Panc1 (cell line): ENCODE measurements around the gene SYT9.

Experiments
- CTCF ChIP-seq: fragments of 450-650 bp; IDR thresholded peaks from 2 replicates; pipeline ENCODE4 v1.5.1; 2017; ENCODE audit warnings: mild to moderate bottlenecking
- POLR2AphosphoS5 ChIP-seq: IDR thresholded peaks from 2 replicates; pipeline ENCODE4 v1.6.1; 2012; ENCODE audit warnings: mild to moderate bottlenecking, low read depth, low read length, moderate library complexity
- REST ChIP-seq, 2 experiments: IDR thresholded peaks; 2 replicates each; pipeline ENCODE4 v1.6.1; 2011 to 2012; ENCODE audit warnings: low read depth in 2 of 2, control low read depth in 1 of 2, low read length in 1 of 2, mild to moderate bottlenecking in 1 of 2, moderate library complexity in 1 of 2; ENCODE audit not compliant: insufficient read depth in 1 of 2
- SIN3A ChIP-seq: IDR thresholded peaks from 2 replicates; pipeline ENCODE4 v1.6.1; 2012; ENCODE audit warnings: low read depth, mild to moderate bottlenecking, low read length, moderate library complexity, borderline replicate concordance; ENCODE audit not compliant: insufficient read depth
- TCF7L2 ChIP-seq: IDR thresholded peaks from 2 replicates; pipeline ENCODE4 v1.6.1; 2011; ENCODE audit warnings: mild to moderate bottlenecking, low read depth, low read length, inconsistent platforms

- no peak for TF ChIP-seq REST (IDR thresholded peaks at IDR 0.05; ENCODE audit: insufficient read depth in 1 of 2, low read depth in 2 of 2, low read length in 1 of 2)
- no peak for TF ChIP-seq CTCF
- TF ChIP-seq POLR2AphosphoS5, result no peak
- TF ChIP-seq TCF7L2, result no peak
- TF ChIP-seq SIN3A, result no peak
These were observed 43.3 kb upstream of the SYT9 start for GRCh38 chr11:7208391-7208790.
